Measurements from ENCODE around the gene JAK3.
"Not testable (repeated sequence)": the region's sequence is repeated elsewhere in the genome, so short reads cannot be mapped to it uniquely, and the experiment has no call there.

Gene JAK3

GRCh38 chr19:17811103-17811502 is 36.7 kb downstream of the JAK3 start:
- DNase-seq (ENCODE audit: insufficient read length, low spot score) = no peak
- FAIRE-seq = no peak

GRCh38 chr19:17807731-17808316 is 40.0 kb downstream of the JAK3 start:
- no peak for FAIRE-seq
- DNase-seq (ENCODE audit: insufficient read length, low spot score) = no peak

- DNase-seq (ENCODE audit: insufficient read length, low spot score) (no peak), FAIRE-seq (no peak)
Observed at GRCh38 chr19:17806945-17807344, 40.8 kb downstream of the JAK3 start.

- DNase-seq (ENCODE audit: insufficient read length, low spot score) = no peak
- FAIRE-seq = no peak
Observed at GRCh38 chr19:17805427-17805826, 42.4 kb downstream of the JAK3 start.

GRCh38 chr19:17803264-17803896 is 44.4 kb downstream of the JAK3 start:
- FAIRE-seq = no peak
- DNase-seq (ENCODE audit: insufficient read length, low spot score) = no peak

GRCh38 chr19:17802137-17802858 is 45.5 kb downstream of the JAK3 start:
- DNase-seq (ENCODE audit: insufficient read length, low spot score) (no peak), FAIRE-seq (no peak)

GRCh38 chr19:17798599-17798998 is 49.2 kb downstream of the JAK3 start:
- not testable (repeated sequence) for DNase-seq (ENCODE audit: insufficient read length, low spot score); FAIRE-seq

- FAIRE-seq (no peak), DNase-seq (ENCODE audit: insufficient read length, low spot score) (peak; percentile 78)
Observed at GRCh38 chr19:17797424-17798201, 50.2 kb downstream of the JAK3 start.

GRCh38 chr19:17796838-17797423 is 50.9 kb downstream of the JAK3 start:
- no peak for FAIRE-seq

GRCh38 chr19:17796013-17796837 is 51.6 kb downstream of the JAK3 start:
- FAIRE-seq = no peak
- no peak for DNase-seq (ENCODE audit: insufficient read length, low spot score)

More at GRCh38 chr19:17796838-17797423, 50.9 kb downstream of the JAK3 start:
- no peak for DNase-seq (ENCODE audit: insufficient read length, low spot score)

- DNase-seq (ENCODE audit: insufficient read length, low spot score) (no peak), FAIRE-seq (no peak)
Observed at GRCh38 chr19:17795495-17795856, 52.3 kb downstream of the JAK3 start.

GRCh38 chr19:17794731-17795494 is 52.9 kb downstream of the JAK3 start, which contains the start of gene B3GNT3:
B3GNT3 (plus strand) TSS chr19:17795138; CDS start chr19:17807808, 12,670 bp downstream.
- FAIRE-seq (no peak), DNase-seq (ENCODE audit: insufficient read length, low spot score) (peak; percentile 32)

GRCh38 chr19:17794412-17794730 is 53.4 kb downstream of the JAK3 start:
- DNase-seq (ENCODE audit: insufficient read length, low spot score) = no peak
- FAIRE-seq = no peak

GRCh38 chr19:17790059-17790780 is 57.6 kb downstream of the JAK3 start:
- no peak for FAIRE-seq
- no peak for DNase-seq (ENCODE audit: insufficient read length, low spot score)

GRCh38 chr19:17788632-17789031 is 59.1 kb downstream of the JAK3 start:
- DNase-seq (ENCODE audit: insufficient read length, low spot score) (no peak), FAIRE-seq (no peak)

GRCh38 chr19:17787274-17787913 is 60.4 kb downstream of the JAK3 start:
- no peak for FAIRE-seq
- DNase-seq (ENCODE audit: insufficient read length, low spot score) = no peak

GRCh38 chr19:17784201-17785008 is 63.4 kb downstream of the JAK3 start:
- peak; percentile 87 for FAIRE-seq
- DNase-seq (ENCODE audit: insufficient read length, low spot score) = peak; percentile 77

All from HTR-8/SVneo (cell line).